H1 (cell line): ENCODE data around the gene GPM6B. TPM values are rescaled to one million over a fixed set of nuclear protein-coding genes. Genes with fewer than 3 reads are reported as not detected.

Experiments
- GABPA ChIP-seq: IDR thresholded peaks from 2 replicates; pipeline ENCODE4 v1.6.1; 2011; ENCODE audit warnings: mild to moderate bottlenecking, low read length, moderate library complexity, borderline replicate concordance; ENCODE audit not compliant: insufficient read depth
- SIN3A ChIP-seq, 2 experiments: IDR thresholded peaks in 1 of 2; conservative IDR thresholded peaks in 1 of 2; 2 replicates each; pipeline ENCODE4 v1.6.1; 2011 to 2012; ENCODE audit warnings: low read length in 2 of 2, improper control_type of control experiment in 1 of 2, low read depth in 1 of 2, mild to moderate bottlenecking in 1 of 2
- polyA plus RNA-seq, 7 experiments: library from polyadenylated mRNA; depleted of rRNA in 3 of 7; stranded (reverse) in 5 of 7; unstranded in 2 of 7; fragments of >200 nt in 5 of 7; fragments of 200-250 nt in 2 of 7; gene quantifications; 1 replicate in 5 of 7; 2 replicates in 1 of 7; 4 replicates in 1 of 7; pipeline versions ENCODE4 v1.2.1 to v1.2.3, GENCODE V29; 2011 to 2013; ENCODE audit warnings: missing spikeins in 2 of 7, mixed read lengths in 2 of 7
- total RNA-seq: library from RNA; stranded (reverse); fragmentation: NEBNext Ultra II Directional; extraction: Animal tissue kit (Norgen Biotek cat#: 25700); gene quantifications from 2 replicates; pipeline ENCODE4 v1.2.1, GENCODE V29; 2021

GPM6B gene
- total and polyA plus RNA-seq, 2 of the 8 experiments (the other 6 are each of a cell fraction or from before 2014, with no cell fraction given), result 132 to 175 TPM

DNA sequence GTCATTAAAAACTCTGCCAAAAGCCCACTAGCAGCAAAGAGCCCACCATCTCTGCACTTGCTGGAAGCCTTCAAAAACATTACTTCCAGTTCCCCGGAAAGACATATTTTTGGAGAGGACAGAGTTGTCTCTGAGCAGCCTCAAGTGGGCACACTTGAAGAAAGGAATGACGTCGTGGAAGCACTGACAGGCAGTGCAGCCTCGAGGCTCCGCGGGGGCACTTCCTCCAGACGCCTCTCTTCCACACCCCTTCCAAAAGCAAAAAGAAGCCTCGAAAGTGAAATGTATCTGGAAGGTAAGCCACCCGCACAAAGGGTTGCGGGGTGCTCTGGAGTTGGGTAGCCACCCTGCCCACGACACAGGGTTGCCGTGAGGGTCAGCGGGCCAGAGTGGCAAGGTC is 56.5 kb downstream of the GPM6B start (continued):
- TF ChIP-seq GABPA, result no peak
- TF ChIP-seq SIN3A (conservative IDR thresholded peaks at IDR 0.05 in 1 of 2, IDR thresholded peaks at IDR 0.05 in 1 of 2; ENCODE audit: low read depth in 1 of 2, low read length in 2 of 2), result no peak
